Fibroblast of skin of abdomen (primary cell): Measurements from ENCODE around the gene SRCIN1. TPM values are rescaled to one million over a fixed set of nuclear protein-coding genes. Genes with fewer than 3 reads are reported as not detected.
"Not testable (repeated sequence)": the region's sequence is repeated elsewhere in the genome, so short reads cannot be mapped to it uniquely, and the experiment has no call there.

Source experiments
- DNase-seq: peaks from one replicate; pipeline ENCODE4 v3.0.0-alpha.2; 2013
- polyA plus RNA-seq, 2 experiments: library from polyadenylated mRNA; unstranded; fragments of 120-200 nt; gene quantifications; one replicate each; pipeline ENCODE4 v1.2.1, GENCODE V29; 2013; ENCODE audit not compliant: insufficient read length in 2 of 2

Gene SRCIN1, protein sequence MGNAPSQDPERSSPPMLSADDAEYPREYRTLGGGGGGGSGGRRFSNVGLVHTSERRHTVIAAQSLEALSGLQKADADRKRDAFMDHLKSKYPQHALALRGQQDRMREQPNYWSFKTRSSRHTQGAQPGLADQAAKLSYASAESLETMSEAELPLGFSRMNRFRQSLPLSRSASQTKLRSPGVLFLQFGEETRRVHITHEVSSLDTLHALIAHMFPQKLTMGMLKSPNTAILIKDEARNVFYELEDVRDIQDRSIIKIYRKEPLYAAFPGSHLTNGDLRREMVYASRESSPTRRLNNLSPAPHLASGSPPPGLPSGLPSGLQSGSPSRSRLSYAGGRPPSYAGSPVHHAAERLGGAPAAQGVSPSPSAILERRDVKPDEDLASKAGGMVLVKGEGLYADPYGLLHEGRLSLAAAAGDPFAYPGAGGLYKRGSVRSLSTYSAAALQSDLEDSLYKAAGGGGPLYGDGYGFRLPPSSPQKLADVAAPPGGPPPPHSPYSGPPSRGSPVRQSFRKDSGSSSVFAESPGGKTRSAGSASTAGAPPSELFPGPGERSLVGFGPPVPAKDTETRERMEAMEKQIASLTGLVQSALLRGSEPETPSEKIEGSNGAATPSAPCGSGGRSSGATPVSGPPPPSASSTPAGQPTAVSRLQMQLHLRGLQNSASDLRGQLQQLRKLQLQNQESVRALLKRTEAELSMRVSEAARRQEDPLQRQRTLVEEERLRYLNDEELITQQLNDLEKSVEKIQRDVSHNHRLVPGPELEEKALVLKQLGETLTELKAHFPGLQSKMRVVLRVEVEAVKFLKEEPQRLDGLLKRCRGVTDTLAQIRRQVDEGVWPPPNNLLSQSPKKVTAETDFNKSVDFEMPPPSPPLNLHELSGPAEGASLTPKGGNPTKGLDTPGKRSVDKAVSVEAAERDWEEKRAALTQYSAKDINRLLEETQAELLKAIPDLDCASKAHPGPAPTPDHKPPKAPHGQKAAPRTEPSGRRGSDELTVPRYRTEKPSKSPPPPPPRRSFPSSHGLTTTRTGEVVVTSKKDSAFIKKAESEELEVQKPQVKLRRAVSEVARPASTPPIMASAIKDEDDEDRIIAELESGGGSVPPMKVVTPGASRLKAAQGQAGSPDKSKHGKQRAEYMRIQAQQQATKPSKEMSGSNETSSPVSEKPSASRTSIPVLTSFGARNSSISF
- polyA plus RNA-seq (2013, experiment 1 of 2; ENCODE audit: insufficient read length), result 0.06 TPM
- 0.07 TPM for polyA plus RNA-seq (2013, experiment 2 of 2; ENCODE audit: insufficient read length)

GRCh38 chr17:38605841-38606645 lies at the start of gene SRCIN1:
Gene SRCIN1, minus strand, starts transcription at chr17:38605952. Its CDS starts 247 bp downstream, at chr17:38605705.
- DNase-seq, result peak; percentile 7

DNA sequence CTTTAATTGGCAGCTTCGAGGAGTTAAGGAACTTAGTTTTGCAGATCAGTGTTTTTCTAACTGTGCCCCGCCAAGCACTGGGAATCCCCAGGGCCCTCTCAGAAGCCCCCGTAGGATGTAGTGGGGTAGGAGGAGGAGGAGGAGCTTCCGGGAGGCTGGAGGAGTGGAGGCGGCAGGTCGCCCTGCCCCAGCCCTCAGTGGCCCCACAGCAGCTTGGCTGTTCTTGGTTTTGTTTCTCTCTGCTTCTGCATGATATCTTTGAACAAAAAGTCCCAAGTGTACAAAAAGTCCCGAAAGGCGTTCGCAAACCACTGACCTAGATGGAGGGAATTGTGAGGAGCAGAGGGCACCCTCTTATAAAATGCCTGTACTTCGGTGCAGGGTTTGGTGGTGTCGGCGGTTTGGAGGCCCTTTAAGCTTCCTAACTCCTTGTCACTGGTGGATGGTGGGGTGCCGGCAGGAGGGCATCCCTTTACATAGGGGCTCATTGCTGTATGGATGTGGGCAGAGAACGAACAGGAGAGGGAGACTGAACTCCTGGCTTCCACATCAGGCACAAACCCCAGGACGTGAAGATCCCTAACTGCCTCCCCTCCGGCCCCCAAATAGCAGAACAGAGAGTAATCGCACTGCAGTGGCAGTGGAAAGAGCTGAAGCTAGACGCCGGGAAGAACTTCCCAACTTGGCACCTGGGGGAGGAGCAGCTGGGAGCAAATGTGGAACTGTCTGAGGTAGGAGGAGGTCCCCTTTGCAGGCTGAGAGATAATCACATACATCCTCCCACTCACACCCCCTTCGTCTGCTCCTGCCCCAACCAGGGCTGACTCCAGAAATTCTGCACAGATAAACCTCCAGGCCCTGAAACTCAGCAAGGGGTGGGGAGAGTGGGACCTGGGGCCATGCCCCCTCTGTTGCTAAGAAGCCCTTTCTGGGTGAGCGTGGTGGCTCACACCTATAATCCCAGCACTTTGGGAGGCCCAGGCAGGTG lies 49.0 kb upstream of the SRCIN1 start:
- DNase-seq, result no peak

DNA sequence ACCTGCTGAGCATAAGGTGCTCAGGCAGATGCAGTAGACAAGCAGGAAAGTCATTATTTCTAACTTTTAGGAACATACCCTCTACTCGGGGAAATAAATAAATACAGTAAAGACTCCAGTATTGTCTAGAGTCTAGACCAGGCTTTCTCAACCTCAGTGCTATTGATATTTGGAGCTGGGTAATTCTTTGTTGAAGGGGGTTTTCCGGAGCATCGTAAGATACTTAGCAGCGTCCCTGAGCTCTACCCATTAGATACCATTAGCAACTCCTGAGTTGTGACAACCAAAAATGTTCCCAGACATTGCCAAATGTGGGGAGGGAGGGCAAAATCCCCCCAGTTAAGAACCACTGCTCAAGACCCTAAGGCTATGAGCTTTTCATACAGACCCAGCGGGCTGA lies 47.9 kb upstream of the SRCIN1 start:
- DNase-seq, result no peak

DNA sequence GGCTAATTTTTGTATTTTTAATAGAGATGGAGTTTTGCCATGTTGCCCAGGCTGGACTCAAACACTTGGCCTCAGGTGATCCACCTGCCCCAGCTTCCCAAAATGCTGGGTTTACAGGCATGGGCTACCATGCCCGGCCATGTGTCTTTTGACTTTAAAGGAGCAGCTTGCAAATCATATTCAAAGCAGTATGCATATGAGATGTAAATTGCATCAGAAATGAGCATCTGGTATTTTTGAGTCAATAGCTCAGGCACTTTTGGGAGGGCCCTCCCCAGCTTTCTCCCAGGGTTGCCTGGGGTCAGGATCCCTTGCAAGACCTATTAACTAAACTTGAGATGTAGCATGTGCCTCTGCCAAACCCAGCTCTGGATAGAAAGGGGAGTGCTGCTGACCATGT lies 47.5 kb upstream of the SRCIN1 start:
- DNase-seq, result no peak

GRCh38 chr17:38650653-38651173 lies 45.0 kb upstream of the SRCIN1 start:
- not testable (repeated sequence) for DNase-seq

DNA sequence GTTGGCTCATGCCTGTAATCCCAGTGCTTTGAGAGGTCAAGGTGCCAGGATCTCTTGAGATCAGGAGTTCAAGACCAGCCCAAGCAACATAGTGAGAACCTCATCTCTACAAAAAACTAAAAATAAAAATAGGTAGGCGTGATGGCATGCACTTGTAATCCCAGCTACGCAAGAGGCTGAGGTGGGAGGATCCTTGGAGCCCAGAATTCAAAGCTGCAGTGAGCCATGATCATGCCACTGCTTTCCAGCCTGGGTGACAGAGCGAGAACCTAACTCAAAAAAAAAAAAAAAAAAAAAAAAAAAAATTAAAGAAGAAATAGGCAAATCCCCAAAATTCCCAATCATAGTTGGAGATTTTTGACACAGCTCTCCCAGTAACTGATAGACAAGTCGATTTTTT lies 32.2 kb upstream of the SRCIN1 start:
- DNase-seq, result no peak

GRCh38 chr17:38636054-38636453 lies 30.3 kb upstream of the SRCIN1 start:
- no peak for DNase-seq

- DNase-seq, result no peak
Measured at GRCh38 chr17:38632334-38632733, 26.6 kb upstream of the SRCIN1 start.

GRCh38 chr17:38628441-38628840 lies 22.7 kb upstream of the SRCIN1 start:
- no peak for DNase-seq

- no peak for DNase-seq
Measured at GRCh38 chr17:38627957-38628356, 22.2 kb upstream of the SRCIN1 start.

- DNase-seq, result not testable (repeated sequence)
Measured at GRCh38 chr17:38626606-38627226, 21.0 kb upstream of the SRCIN1 start.

DNA sequence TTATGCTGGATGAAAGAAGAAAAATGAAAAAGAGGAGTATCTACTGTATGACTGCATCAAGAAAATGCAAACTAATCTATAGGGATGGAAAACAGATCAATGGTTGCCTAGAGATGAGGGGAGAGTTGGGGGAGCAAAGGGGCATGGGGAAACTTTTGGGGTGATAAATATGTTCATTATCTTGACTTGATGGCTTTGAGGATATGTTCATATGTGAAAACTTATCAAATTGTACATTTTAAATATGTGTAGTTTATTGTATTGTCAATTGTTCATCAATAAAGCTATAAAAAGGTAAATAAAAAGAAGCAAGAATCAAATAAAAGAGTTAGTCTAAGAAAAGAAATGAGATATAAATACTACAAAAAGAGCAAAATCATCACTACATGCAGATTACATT lies 19.7 kb upstream of the SRCIN1 start:
- no peak for DNase-seq

DNA sequence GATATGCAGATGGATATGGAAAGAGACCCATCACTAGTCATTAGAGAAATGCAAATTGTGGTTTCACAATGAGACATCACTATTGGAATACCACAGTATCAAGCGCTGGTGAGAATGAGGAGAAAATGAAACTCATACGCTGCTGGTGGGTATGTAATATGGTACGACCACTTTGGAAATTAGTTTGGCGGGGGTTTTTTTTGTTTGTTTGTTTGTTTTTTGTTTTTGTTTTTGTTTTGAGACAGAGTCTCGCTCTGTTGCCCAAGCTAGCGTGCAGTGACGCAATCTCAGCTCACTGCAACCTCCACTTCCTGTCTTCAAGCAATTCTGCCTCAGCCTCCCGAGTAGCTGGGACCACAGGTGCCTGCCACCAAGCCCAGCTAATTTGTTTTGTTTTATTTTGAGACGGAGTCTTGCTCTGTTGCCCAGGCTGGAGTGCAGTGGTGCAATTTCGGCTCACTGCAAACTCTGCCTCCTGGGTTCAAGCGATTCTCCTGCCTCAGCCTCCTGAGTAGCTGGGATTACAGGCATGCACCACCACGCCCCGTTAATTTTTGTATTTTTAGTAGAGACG lies 19.1 kb upstream of the SRCIN1 start:
- DNase-seq, result not testable (repeated sequence)

DNA sequence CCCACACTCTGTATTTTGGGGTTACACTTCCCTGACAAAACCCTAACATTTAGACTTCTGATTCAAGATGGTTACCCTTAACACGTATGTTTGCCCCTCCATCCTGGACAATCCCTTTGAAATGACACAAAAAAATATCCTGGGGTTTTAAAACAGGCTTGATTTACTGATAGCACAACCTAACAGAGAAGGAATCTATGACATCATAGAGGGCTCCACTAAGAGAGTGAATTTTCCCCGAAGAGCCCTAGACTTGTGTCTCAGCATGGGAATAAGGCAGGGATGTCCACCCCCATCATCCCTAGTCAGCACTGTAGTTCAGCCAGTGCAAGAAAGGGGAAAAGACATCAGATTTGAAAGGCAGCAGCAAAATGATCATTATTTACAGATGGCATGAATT lies 15.8 kb upstream of the SRCIN1 start:
- DNase-seq, result no peak

GRCh38 chr17:38620551-38621277 lies 15.0 kb upstream of the SRCIN1 start:
- DNase-seq, result no peak

GRCh38 chr17:38619937-38620550 lies 14.3 kb upstream of the SRCIN1 start:
- DNase-seq, result no peak

- DNase-seq, result no peak
Measured at GRCh38 chr17:38619451-38619795, 13.7 kb upstream of the SRCIN1 start.

- no peak for DNase-seq
Measured at GRCh38 chr17:38617967-38618760, 12.4 kb upstream of the SRCIN1 start.
